ENCODE data around the gene NTN1.

Gene NTN1

GRCh38 chr17:9271989-9272388, 250.7 kb downstream of the NTN1 start:
- DNase-seq (ENCODE audit: low read depth in 3 of 3), result no peak

GRCh38 chr17:9272501-9273200, 251.3 kb downstream of the NTN1 start:
- DNase-seq (ENCODE audit: low read depth in 3 of 3), result no peak

- DNase-seq (ENCODE audit: low read depth in 3 of 3), result peak in 2 of 3 experiments; percentile 31 to 46
These were observed 252.4 kb downstream of the NTN1 start for GRCh38 chr17:9273428-9274391.

- DNase-seq (ENCODE audit: low read depth in 3 of 3), result no peak
These were observed 253.7 kb downstream of the NTN1 start for GRCh38 chr17:9274973-9275372.

- no peak for DNase-seq (ENCODE audit: low read depth in 3 of 3)
These were observed 258.6 kb downstream of the NTN1 start for GRCh38 chr17:9279893-9280292.

- DNase-seq (ENCODE audit: low read depth in 3 of 3), result no peak
These were observed 262.6 kb downstream of the NTN1 start for GRCh38 chr17:9283909-9284308.

GRCh38 chr17:9284884-9285283, 263.6 kb downstream of the NTN1 start:
- no peak for DNase-seq (ENCODE audit: low read depth in 3 of 3)

GRCh38 chr17:9285602-9286427, 264.5 kb downstream of the NTN1 start:
- no peak for DNase-seq (ENCODE audit: low read depth in 3 of 3)

GRCh38 chr17:9286434-9286833, 265.1 kb downstream of the NTN1 start:
- no peak for DNase-seq (ENCODE audit: low read depth in 3 of 3)

- no peak for DNase-seq (ENCODE audit: low read depth in 3 of 3)
These were observed 266.0 kb downstream of the NTN1 start for GRCh38 chr17:9287306-9287705.

GRCh38 chr17:9290226-9290613, 268.9 kb downstream of the NTN1 start:
- DNase-seq (ENCODE audit: low read depth in 3 of 3), result peak in 1 of 3 experiments; percentile 13

- peak in 2 of 3 experiments; percentile 15 to 41 for DNase-seq (ENCODE audit: low read depth in 3 of 3)
These were observed 270.7 kb downstream of the NTN1 start for GRCh38 chr17:9291912-9292560.

- DNase-seq (ENCODE audit: low read depth in 3 of 3), result no peak
These were observed 271.2 kb downstream of the NTN1 start for GRCh38 chr17:9292561-9292941.

Measured in stimulated activated CD4-positive, alpha-beta T cell treated with anti-CD3 and anti-CD28 coated beads, TNF-alpha, amount 100 ng/mL, for 24 hours (primary cell).